Gastrocnemius medialis (tissue), 4 donors: ENCODE data around the gene TRAM2.

Experiments used
- CTCF ChIP-seq, 5 experiments: fragments of 450-650 bp in 3 of 5; fragments of 200-600 bp in 2 of 5; sonication (generic) in 2 of 5; IDR thresholded peaks in 4 of 5; conservative IDR thresholded peaks in 1 of 5; 1 replicate in 4 of 5; 2 replicates in 1 of 5; pipeline ENCODE4 v1.5.1; 2016 to 2019; ENCODE audit warnings: antibody characterized with exemption in 5 of 5, mild to moderate bottlenecking in 3 of 5, moderate library complexity in 3 of 5
- POLR2A ChIP-seq, 2 donors: fragments of 450-650 bp; IDR thresholded peaks; one replicate each; pipeline ENCODE4 v1.6.1; 2017; ENCODE audit warnings: antibody characterized with exemption in 2 of 2, mild to moderate bottlenecking in 2 of 2, moderate library complexity in 2 of 2

- TF ChIP-seq CTCF (IDR thresholded peaks at IDR 0.05 in 4 of 5, conservative IDR thresholded peaks at IDR 0.05 in 1 of 5), result no peak
- no peak for TF ChIP-seq POLR2A (IDR thresholded peaks at IDR 0.05)
Observed at GRCh38 chr6:52500238-52501129, 76.4 kb downstream of the TRAM2 start.
